ENCODE measurements around the gene EDARADD.

GRCh38 chr1:236502972-236503639, 109.0 kb downstream of the EDARADD start:
- TF ChIP-seq CTCF (IDR thresholded peaks at IDR 0.05; ENCODE audit: control extremely low read depth in 1 of 3, insufficient read depth in 1 of 3, low read depth in 1 of 3, low read length in 3 of 3) (no peak), RAD21 (IDR thresholded peaks at IDR 0.05 in 1 of 2, conservative IDR thresholded peaks at IDR 0.05 in 1 of 2; ENCODE audit: low read depth in 2 of 2, low read length in 2 of 2) (no peak), TAF1 (IDR thresholded peaks at IDR 0.05; ENCODE audit: low read depth, low read length) (peak; percentile 49; the same call in 1 of the 2 replicates), BRCA1 (IDR thresholded peaks at IDR 0.05; ENCODE audit: low read depth, low read length) (no peak), CHD7 (IDR thresholded peaks at IDR 0.05; ENCODE audit: insufficient replicate concordance, low read length) (no peak), SRF (IDR thresholded peaks at IDR 0.05; ENCODE audit: low read depth, low read length) (no peak)
